ENCODE results near the gene NCBP3. TPM values are rescaled to one million over a fixed set of nuclear protein-coding genes. Genes with fewer than 3 reads are reported as not detected.
A peak's percentile ranks its signal among the peaks of the same experiment; 100 is the strongest.

Gene NCBP3
- total RNA-seq, 1 donor: 22.9 TPM

- no peak for TF ChIP-seq CTCF (IDR thresholded peaks at IDR 0.05; ENCODE audit: insufficient read depth, low read length)
- DNase-seq (ENCODE audit: low read depth): no peak
- no peak overlapping the region for H3K4me3 ChIP-seq (ENCODE audit: low read depth, low read length)
Observed at GRCh38 chr17:3838206-3838605, 7.8 kb downstream of the NCBP3 start.

DNA sequence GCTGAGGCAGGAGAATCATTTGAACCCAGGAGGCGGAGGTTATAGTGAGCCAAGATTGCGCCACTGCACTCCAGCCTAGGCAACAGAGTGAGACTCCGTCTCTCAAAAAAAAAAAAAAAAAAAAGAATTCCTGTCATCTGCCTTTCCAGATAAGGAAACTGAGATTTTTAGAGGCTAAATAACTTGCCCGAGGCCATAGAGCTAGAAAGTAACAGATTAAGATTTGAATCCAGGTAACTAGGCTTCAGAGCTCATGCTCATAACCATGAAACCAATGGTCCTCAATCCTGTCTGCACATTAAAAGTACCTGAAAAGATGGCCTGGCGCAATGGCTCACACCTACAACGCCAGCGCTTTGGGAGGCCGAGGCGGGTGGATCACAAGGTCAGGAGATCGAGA is 9.5 kb downstream of the NCBP3 start:
- no peak overlapping the region for H3K4me3 ChIP-seq (ENCODE audit: low read depth, low read length)
- TF ChIP-seq CTCF (IDR thresholded peaks at IDR 0.05; ENCODE audit: insufficient read depth, low read length): no peak
- DNase-seq (ENCODE audit: low read depth): no peak

DNA sequence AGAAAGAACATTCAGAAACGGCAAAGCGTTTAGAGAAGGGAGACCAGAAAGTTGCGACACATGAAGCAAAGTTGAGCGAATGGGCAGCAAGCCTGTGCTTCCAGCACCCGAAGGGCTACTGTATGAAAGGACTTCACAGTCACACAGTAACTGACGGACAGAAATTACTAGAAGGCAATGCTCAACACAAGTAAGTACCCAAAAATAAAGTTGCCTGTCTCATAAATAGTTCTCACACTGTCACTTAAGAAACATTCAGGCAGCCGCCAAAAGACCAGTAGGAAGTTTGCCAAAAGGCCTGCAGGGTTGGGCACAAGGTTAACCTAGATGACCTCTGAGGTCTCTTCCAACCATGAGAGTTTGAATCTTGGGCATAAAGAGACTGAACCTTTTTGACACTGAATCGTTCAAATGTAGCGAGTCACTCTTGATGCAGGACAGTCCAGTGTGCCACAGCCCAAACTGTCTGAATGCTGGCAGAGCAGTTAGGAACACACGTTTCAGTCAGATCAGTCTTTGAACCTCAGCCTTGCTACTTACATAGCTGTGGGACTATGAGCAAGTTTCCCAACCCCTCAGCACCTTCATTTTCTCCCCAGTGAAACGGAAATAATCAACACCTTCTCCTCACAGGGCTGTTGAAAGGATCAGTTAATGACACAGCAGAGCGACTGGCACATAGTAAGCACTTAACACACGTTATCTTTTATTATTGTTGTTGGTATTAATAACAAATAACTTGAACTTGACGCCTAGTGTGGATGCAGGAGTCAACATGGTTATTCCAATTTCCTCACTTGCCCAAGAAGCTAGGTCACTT is 10.4 kb downstream of the NCBP3 start:
- TF ChIP-seq CTCF (IDR thresholded peaks at IDR 0.05; ENCODE audit: insufficient read depth, low read length): no peak
- DNase-seq (ENCODE audit: low read depth): no peak

GRCh38 chr17:3834811-3835210 is 11.2 kb downstream of the NCBP3 start:
- DNase-seq (ENCODE audit: low read depth): no peak
- TF ChIP-seq CTCF (IDR thresholded peaks at IDR 0.05; ENCODE audit: insufficient read depth, low read length): no peak
- no peak overlapping the region for H3K4me3 ChIP-seq (ENCODE audit: low read depth, low read length)

More for the DNA sequence above, 10.4 kb downstream of the NCBP3 start:
- no peak overlapping the region for H3K4me3 ChIP-seq (ENCODE audit: low read depth, low read length)

DNA sequence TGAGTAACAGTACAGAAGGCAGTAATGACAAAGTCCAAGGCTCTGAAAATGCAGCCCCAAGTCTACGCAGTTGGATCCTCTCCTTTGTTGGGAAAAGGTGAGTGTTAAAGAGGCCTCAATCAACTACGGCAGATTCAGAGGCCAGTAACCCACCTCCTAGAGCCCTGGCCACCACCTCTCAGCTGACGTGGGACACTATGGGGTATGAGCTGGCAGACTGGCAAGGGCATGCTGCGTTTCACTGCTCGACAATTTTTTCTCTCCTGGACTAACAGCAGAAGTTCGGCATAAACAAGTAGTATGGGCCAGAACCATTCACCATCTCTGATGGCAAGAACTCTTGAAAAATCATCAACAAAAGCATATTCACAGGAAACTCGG is 17.2 kb downstream of the NCBP3 start:
- no peak for DNase-seq (ENCODE audit: low read depth)
- no peak overlapping the region for H3K4me3 ChIP-seq (ENCODE audit: low read depth, low read length)
- no peak for TF ChIP-seq CTCF (IDR thresholded peaks at IDR 0.05; ENCODE audit: insufficient read depth, low read length)

DNA sequence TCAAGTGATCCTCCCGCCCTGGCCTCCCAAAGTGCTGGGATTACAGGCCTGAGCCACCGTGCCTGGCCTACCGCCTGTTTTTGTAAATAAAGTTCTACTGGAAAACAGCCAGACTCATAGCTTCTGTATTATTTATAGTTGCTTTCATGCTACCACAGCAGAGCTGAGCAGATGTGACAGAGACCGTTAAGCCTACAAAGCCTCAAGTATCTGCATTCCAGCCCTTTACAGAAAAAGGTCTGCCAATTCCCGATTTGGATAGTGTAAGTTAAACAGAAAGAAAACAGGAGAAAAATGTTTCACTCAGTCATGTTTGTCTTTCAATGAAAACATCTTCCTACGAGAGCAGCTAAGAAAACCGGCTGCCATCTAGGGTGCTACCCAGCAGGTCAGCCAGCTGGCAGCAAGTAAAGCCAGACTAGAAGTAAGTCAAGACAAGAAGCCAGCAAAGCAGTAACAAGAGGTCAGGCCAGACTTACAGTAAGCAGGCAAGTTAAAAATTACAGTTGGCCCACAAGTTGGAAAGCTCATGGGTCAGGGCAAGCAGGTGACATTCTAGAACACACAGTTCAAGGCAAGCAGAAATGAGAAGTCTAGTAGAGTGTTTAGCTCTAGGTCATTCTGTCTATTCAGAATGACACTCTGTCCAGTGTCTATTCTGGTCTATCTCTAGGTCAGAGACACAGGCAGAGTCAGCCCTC is 17.7 kb downstream of the NCBP3 start:
- TF ChIP-seq CTCF (IDR thresholded peaks at IDR 0.05; ENCODE audit: insufficient read depth, low read length): no peak
- H3K4me3 ChIP-seq (ENCODE audit: low read depth, low read length): no peak overlapping the region
- DNase-seq (ENCODE audit: low read depth): peak; percentile 15

All from fibroblast of the aortic adventitia (primary cell).